Activated CD8-positive, alpha-beta memory T cell treated with anti-CD3 and anti-CD28 coated beads for 4 hours (primary cell): ENCODE measurements around the gene OR52H1.
"Not testable (repeated sequence)": the region's sequence is repeated elsewhere in the genome, so short reads cannot be mapped to it uniquely, and the experiment has no call there.

ENCODE experiments used
- DNase-seq, 2 donors: peaks; one replicate each; pipeline ENCODE4 v3.0.0-alpha.2; 2020; ENCODE audit warnings: low read depth in 2 of 2

The OR52H1 gene

GRCh38 chr11:5548440-5548839, at the start of gene OR52H1:
Gene OR52H1 (minus strand): TSS chr11:5548540. CDS start chr11:5545505, 3,035 bp downstream.
- DNase-seq = no peak

- DNase-seq = no peak
Measured at GRCh38 chr11:5597953-5598352, 49.6 kb upstream of the OR52H1 start.

- DNase-seq = no peak
Measured at GRCh38 chr11:5596607-5597201, 48.4 kb upstream of the OR52H1 start, which contains the start of gene TRIM6. Gene TRIM6 (plus strand): TSS chr11:5596637. CDS start chr11:5596898, 261 bp downstream.

GRCh38 chr11:5593146-5593545, 44.8 kb upstream of the OR52H1 start:
- DNase-seq = no peak

GRCh38 chr11:5592615-5593014, 44.3 kb upstream of the OR52H1 start:
- no peak for DNase-seq

GRCh38 chr11:5591613-5592012, 43.3 kb upstream of the OR52H1 start:
- DNase-seq = no peak

GRCh38 chr11:5589906-5590305, 41.6 kb upstream of the OR52H1 start:
- not testable (repeated sequence) for DNase-seq

- not testable (repeated sequence) for DNase-seq
Measured at GRCh38 chr11:5584458-5584857, 36.1 kb upstream of the OR52H1 start.

GRCh38 chr11:5581014-5581413, 32.7 kb upstream of the OR52H1 start:
- no peak for DNase-seq

GRCh38 chr11:5580577-5580976, 32.2 kb upstream of the OR52H1 start, which contains the start of gene OR52B6:
Gene OR52B6 (plus strand): TSS chr11:5580877. CDS start chr11:5580877, 0 bp downstream.
- no peak for DNase-seq

GRCh38 chr11:5577101-5577500, 28.8 kb upstream of the OR52H1 start:
- no peak for DNase-seq

- DNase-seq = no peak
Measured at GRCh38 chr11:5575152-5575551, 26.8 kb upstream of the OR52H1 start.

- DNase-seq = no peak
Measured at GRCh38 chr11:5574654-5575053, 26.3 kb upstream of the OR52H1 start.

- DNase-seq = no peak
Measured at GRCh38 chr11:5564259-5565019, 16.1 kb upstream of the OR52H1 start.

- DNase-seq = no peak
Measured at GRCh38 chr11:5557751-5558150, 9.4 kb upstream of the OR52H1 start.

GRCh38 chr11:5556596-5557188, 8.4 kb upstream of the OR52H1 start:
- DNase-seq = no peak

GRCh38 chr11:5553343-5553742, 5.0 kb upstream of the OR52H1 start:
- DNase-seq = no peak

GRCh38 chr11:5550440-5551095, 2.2 kb upstream of the OR52H1 start:
- DNase-seq = no peak

- no peak for DNase-seq
Measured at GRCh38 chr11:5547982-5548381, 358 bp downstream of the OR52H1 start.

- no peak for DNase-seq
Measured at GRCh38 chr11:5546457-5546856, 1.9 kb downstream of the OR52H1 start.

- no peak for DNase-seq
Measured at GRCh38 chr11:5541427-5541826, 6.9 kb downstream of the OR52H1 start.

GRCh38 chr11:5536482-5536881, 11.9 kb downstream of the OR52H1 start:
- no peak for DNase-seq
